GM12878 (cell line): ENCODE measurements around the gene RGS14. TPM values are rescaled to one million over a fixed set of nuclear protein-coding genes. Genes with fewer than 3 reads are reported as not detected.

ENCODE experiments used
- ATAC-seq: fragments of 200-7000 bp; cut with Tn5 transposase; 3 replicates; pipeline ENCODE4 v1.9.1; 2020; ENCODE audit warnings: mild to moderate bottlenecking, moderate library complexity
- BruUV-seq: library from RNA; stranded (reverse); fragments of 400-500 nt; replicated peaks from 2 replicates; lab custom pipeline; 2021; lab: Mats Ljungman, UMichigan
- CTCF ChIA-PET: fragments of 300-600 bp; sonication (Branson Sonifier 250); formaldehyde crosslinking; extraction: SDS; loops from one replicate; lab custom pipeline; 2021; ENCODE audit warnings: inconsistent platforms; lab: Yijun Ruan, JAX
- POLR2A ChIA-PET: fragments of 350-600 bp; formaldehyde crosslinking; extraction: SDS; loops from one replicate; lab custom pipeline; 2021; ENCODE audit warnings: inconsistent platforms; lab: Charles Lee
- RAD21 ChIA-PET: fragments of 300-600 bp; sonication (Branson Sonifier 250); formaldehyde crosslinking; loops from one replicate; lab custom pipeline; 2023; ENCODE audit warnings: antibody characterized with exemption; ENCODE audit not compliant: unreplicated experiment; lab: Charles Lee
- SMC1A ChIA-PET: fragments of 300-600 bp; sonication (Branson Sonifier 250); formaldehyde crosslinking; loops from one replicate; lab custom pipeline; 2023; ENCODE audit not compliant: unreplicated experiment, uncharacterized antibody; lab: Charles Lee
- DNase-seq: peaks from one replicate; pipeline ENCODE4 v3.0.0-alpha.2; 2011; ENCODE audit warnings: low read depth, low spot score
- FAIRE-seq: peaks from 3 replicates; lab custom pipeline; 2011; peaks lifted over from hg19 to GRCh38; lab: Jason Lieb, UNC
- H2AFZ ChIP-seq: 2 replicates; pipeline ENCODE4 v1.6.0; 2011; ENCODE audit warnings: low read depth, low read length, control low read depth; ENCODE audit not compliant: control insufficient read depth
- H3K27ac ChIP-seq: 2 replicates; pipeline ENCODE4 v1.5.1; 2011; ENCODE audit warnings: control low read depth; ENCODE audit not compliant: control insufficient read depth, insufficient read depth
- H3K27me3 ChIP-seq, 2 experiments: replicated peaks in 1 of 2; 2 replicates each; pipeline versions ENCODE4 v1.6.0 to v1.6.1; 2011; ENCODE audit warnings: low read length in 1 of 2; ENCODE audit not compliant: control insufficient read depth in 2 of 2, insufficient read depth in 2 of 2
- H3K36me3 ChIP-seq, 2 experiments: 2 replicates each; pipeline ENCODE4 v1.5.1; 2011; ENCODE audit warnings: low read length in 1 of 2; ENCODE audit not compliant: control insufficient read depth in 2 of 2, insufficient read depth in 2 of 2
- H3K4me1 ChIP-seq: 2 replicates; pipeline ENCODE4 v1.6.1; 2011; ENCODE audit warnings: mild to moderate bottlenecking, low read length, moderate library complexity, mixed read lengths; ENCODE audit not compliant: control insufficient read depth, insufficient read depth
- H3K4me2 ChIP-seq: 2 replicates; pipeline ENCODE4 v1.6.0; 2011; ENCODE audit warnings: control low read depth; ENCODE audit not compliant: control insufficient read depth, insufficient read depth
- H3K4me3 ChIP-seq: fragments of 200-600 bp; sonication (generic); 2 replicates; pipeline ENCODE4 v1.5.1; 2016
- H3K79me2 ChIP-seq: 2 replicates; pipeline ENCODE4 v1.6.0; 2011; ENCODE audit warnings: low read length; ENCODE audit not compliant: control insufficient read depth, insufficient read depth
- H3K9ac ChIP-seq: 2 replicates; pipeline ENCODE4 v1.8.0; 2011; ENCODE audit warnings: low read length, control low read depth, mixed read lengths; ENCODE audit not compliant: control insufficient read depth, insufficient read depth
- H3K9me3 ChIP-seq: replicated peaks from 3 replicates; pipeline ENCODE4 v1.5.1; 2011; ENCODE audit warnings: mild to moderate bottlenecking, low read length; ENCODE audit not compliant: control insufficient read depth, insufficient read depth
- H4K20me1 ChIP-seq: 2 replicates; pipeline ENCODE4 v1.6.0; 2011; ENCODE audit not compliant: control insufficient read depth, insufficient read depth
- CBFB ChIP-seq: IDR thresholded peaks from 2 replicates; pipeline ENCODE4 v1.6.1; 2016; ENCODE audit warnings: antibody characterized with exemption, low read depth
- CHD1 ChIP-seq: IDR thresholded peaks from 2 replicates; pipeline ENCODE4 v1.6.1; 2012; ENCODE audit warnings: low read depth, low read length, improper control_type of control experiment
- CHD2 ChIP-seq: IDR thresholded peaks from 2 replicates; pipeline ENCODE4 v1.6.1; 2011; ENCODE audit warnings: low read depth, low read length, improper control_type of control experiment, borderline replicate concordance
- CUX1 ChIP-seq: IDR thresholded peaks from 2 replicates; pipeline ENCODE4 v1.6.1; 2012; ENCODE audit warnings: improper control_type of control experiment, low read depth, low read length; ENCODE audit not compliant: insufficient replicate concordance
- FOS ChIP-seq: IDR thresholded peaks from 3 replicates; pipeline ENCODE4 v1.6.1; 2011; ENCODE audit warnings: borderline replicate concordance; ENCODE audit not compliant: insufficient read length; ENCODE audit errors: extremely low read depth
- JUND ChIP-seq: IDR thresholded peaks from 2 replicates; pipeline ENCODE4 v1.6.1; 2012; ENCODE audit warnings: low read depth, mild to moderate bottlenecking, low read length, improper control_type of control experiment, moderate library complexity
- MEF2B ChIP-seq: fragments of 450-650 bp; IDR thresholded peaks from 2 replicates; pipeline ENCODE4 v1.6.1; 2018; ENCODE audit warnings: mild to moderate bottlenecking, moderate library complexity; ENCODE audit not compliant: partially characterized antibody, poor library complexity, severe bottlenecking
- PAX5 ChIP-seq: IDR thresholded peaks from 2 replicates; pipeline ENCODE4 v1.6.1; 2011; ENCODE audit warnings: low read depth, low read length, borderline replicate concordance
- POLR2AphosphoS5 ChIP-seq: IDR thresholded peaks from 2 replicates; pipeline ENCODE4 v1.6.1; 2011; ENCODE audit warnings: mild to moderate bottlenecking, low read length, inconsistent platforms
- RFX5 ChIP-seq: IDR thresholded peaks from 2 replicates; pipeline ENCODE4 v1.6.1; 2011; ENCODE audit warnings: low read depth, low read length, improper control_type of control experiment
- SP1 ChIP-seq: IDR thresholded peaks from one replicate; pipeline ENCODE4 v1.6.1; 2011; ENCODE audit warnings: low read depth, low read length
- SRF ChIP-seq, 2 experiments: IDR thresholded peaks; 2 replicates each; pipeline ENCODE4 v1.6.1; 2011; ENCODE audit warnings: low read depth in 2 of 2, low read length in 2 of 2, mild to moderate bottlenecking in 1 of 2, moderate library complexity in 1 of 2
- STAT3 ChIP-seq: IDR thresholded peaks from 2 replicates; pipeline ENCODE4 v1.6.1; 2011; ENCODE audit warnings: low read depth, low read length, improper control_type of control experiment
- TCF7 ChIP-seq: IDR thresholded peaks from 2 replicates; pipeline ENCODE4 v1.6.1; 2014; ENCODE audit warnings: antibody characterized with exemption, borderline replicate concordance
- ZNF384 ChIP-seq: IDR thresholded peaks from 2 replicates; pipeline ENCODE4 v1.6.1; 2012; ENCODE audit warnings: low read depth, mild to moderate bottlenecking, low read length, improper control_type of control experiment, borderline replicate concordance
- WGBS: methylation state at CpG from one replicate; pipeline ENCODE4 v1.1.6; 2016; ENCODE audit warnings: low lambda C conversion rate; ENCODE audit not compliant: insufficient replicate concordance, insufficient coverage; ENCODE audit errors: missing lambda C conversion rate; 5-methylcytosine and 5-hydroxymethylcytosine counted together
- in situ Hi-C: fragments of 300-500 bp; cut with MboI; formaldehyde crosslinking; loops from 9 replicates; pipeline ENCODE4 v1.14.3; 2018; ENCODE audit warnings: mixed read lengths
- intact Hi-C: fragments of 100-400 bp; cut with micrococcal nuclease; formaldehyde crosslinking; loops from one replicate; pipeline ENCODE4 v1.14.2; 2022; ENCODE audit not compliant: unreplicated experiment
- polyA plus RNA-seq, 11 experiments: library from polyadenylated mRNA; depleted of rRNA in 4 of 11; unstranded in 6 of 11; stranded (reverse) in 5 of 11; fragments of >200 nt; fragmentation: Nextera tagmentation in 4 of 11; fragmentation: Illumina TruSeq in 1 of 11; extraction: Ambion mirVana in 4 of 11; extraction: Trizol in 1 of 11; gene quantifications; 1 replicate in 1 of 11; 2 replicates in 10 of 11; pipeline versions ENCODE4 v1.2.1 to v1.2.3, GENCODE V29; 2011 to 2016; ENCODE audit warnings: inconsistent platforms in 2 of 11, missing spikeins in 2 of 11, low read depth in 1 of 11
- total RNA-seq, 4 experiments: library from RNA; depleted of rRNA in 3 of 4; stranded (reverse); fragments of >200 nt in 3 of 4; fragmentation: Illumina TruSeq in 1 of 4; extraction: Trizol in 1 of 4; gene quantifications; 2 replicates each; pipeline versions ENCODE4 v1.2.1 to v1.2.3, GENCODE V29; 2013 to 2021
- TF ChIP-seq, protein P1 (sequence below): fragments of 450-650 bp; formaldehyde crosslinking; IDR thresholded peaks from 2 replicates; pipeline ENCODE4 v1.5.0; 2022; ENCODE audit warnings: mild to moderate bottlenecking, missing genetic modification characterization

Gene RGS14
- total and polyA plus RNA-seq, 10 of the 15 experiments (the other 5 are each of a cell fraction or from before 2014, with no cell fraction given), result 0.19 to 88.7 (median 54.8) TPM

- no peaks in the 10 kb centered on the region for H3K27me3 ChIP-seq
- ATAC-seq (no peak), DNase-seq (no peak), FAIRE-seq (no peak)
- H3K36me3 ChIP-seq, result no peaks in the 10 kb centered on the region
- no peak overlapping the region for H3K4me2 ChIP-seq
- in situ Hi-C loops, result no loop called here
- ChIA-PET CTCF (interaction anchor here (1.7 to 13.2 kb wide), 2 partner anchors 9 to 17 kb away, joined by 4 to 188 read pairs; partner anchors contain the start of gene PFN3), POLR2A (no interaction called here), RAD21 (no interaction called here), SMC1A (interaction anchor here (1.0 to 1.5 kb wide), 3 partner anchors 10 to 27 kb away, joined by 3 to 6 read pairs (median 4); no protein-coding TSS in a partner anchor)
- no peak overlapping the region for H2AFZ ChIP-seq
- no peak overlapping the region for H3K9ac ChIP-seq
- peaks cover 7% of the 10 kb centered on the region for H3K4me1 ChIP-seq
- no peaks in the 10 kb centered on the region for H4K20me1 ChIP-seq
- H3K4me3 ChIP-seq, result no peak overlapping the region
- BruUV-seq, result no TSS peak
- intact Hi-C loops, result no loop called here
- no peaks in the 10 kb centered on the region for H3K79me2 ChIP-seq
- no peak overlapping the region for H3K27ac ChIP-seq
- WGBS, result 67% methylated on average over 6 of the region's 6 CpGs
- H3K9me3 ChIP-seq, result no peaks in the 10 kb centered on the region
- TF ChIP-seq STAT3 (no peak), SRF (IDR thresholded peaks at IDR 0.05; ENCODE audit: low read depth in 2 of 2, low read length in 2 of 2) (no peak), CUX1 (no peak), RFX5 (no peak), JUND (no peak), PAX5 (no peak), CHD2 (no peak), ZNF384 (no peak), MEF2B (no peak), POLR2AphosphoS5 (no peak), FOS (no peak), TCF7 (no peak), CBFB (no peak), SP1 (no peak), CHD1 (no peak)
- TF ChIP-seq, protein P1, sequence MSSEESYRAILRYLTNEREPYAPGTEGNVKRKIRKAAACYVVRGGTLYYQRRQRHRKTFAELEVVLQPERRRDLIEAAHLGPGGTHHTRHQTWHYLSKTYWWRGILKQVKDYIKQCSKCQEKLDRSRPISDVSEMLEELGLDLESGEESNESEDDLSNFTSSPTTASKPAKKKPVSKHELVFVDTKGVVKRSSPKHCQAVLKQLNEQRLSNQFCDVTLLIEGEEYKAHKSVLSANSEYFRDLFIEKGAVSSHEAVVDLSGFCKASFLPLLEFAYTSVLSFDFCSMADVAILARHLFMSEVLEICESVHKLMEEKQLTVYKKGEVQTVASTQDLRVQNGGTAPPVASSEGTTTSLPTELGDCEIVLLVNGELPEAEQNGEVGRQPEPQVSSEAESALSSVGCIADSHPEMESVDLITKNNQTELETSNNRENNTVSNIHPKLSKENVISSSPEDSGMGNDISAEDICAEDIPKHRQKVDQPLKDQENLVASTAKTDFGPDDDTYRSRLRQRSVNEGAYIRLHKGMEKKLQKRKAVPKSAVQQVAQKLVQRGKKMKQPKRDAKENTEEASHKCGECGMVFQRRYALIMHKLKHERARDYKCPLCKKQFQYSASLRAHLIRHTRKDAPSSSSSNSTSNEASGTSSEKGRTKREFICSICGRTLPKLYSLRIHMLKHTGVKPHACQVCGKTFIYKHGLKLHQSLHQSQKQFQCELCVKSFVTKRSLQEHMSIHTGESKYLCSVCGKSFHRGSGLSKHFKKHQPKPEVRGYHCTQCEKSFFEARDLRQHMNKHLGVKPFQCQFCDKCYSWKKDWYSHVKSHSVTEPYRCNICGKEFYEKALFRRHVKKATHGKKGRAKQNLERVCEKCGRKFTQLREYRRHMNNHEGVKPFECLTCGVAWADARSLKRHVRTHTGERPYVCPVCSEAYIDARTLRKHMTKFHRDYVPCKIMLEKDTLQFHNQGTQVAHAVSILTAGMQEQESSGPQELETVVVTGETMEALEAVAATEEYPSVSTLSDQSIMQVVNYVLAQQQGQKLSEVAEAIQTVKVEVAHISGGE (CRISPR knock-in tag), result no peak
Observed at GRCh38 chr5:177421062-177421798, 63.5 kb downstream of the RGS14 start.
